H1 (cell line): ENCODE results near the gene NFKBIE. TPM values are rescaled to one million over a fixed set of nuclear protein-coding genes. Genes with fewer than 3 reads are reported as not detected.

Source experiments
- CBX5 ChIP-seq: fragments of 300-800, 300-1000 bp; sonication (generic); IDR thresholded peaks from 2 replicates; pipeline ENCODE4 v1.7.1; 2016; ENCODE audit warnings: antibody characterized with exemption, low read length, low read depth
- CBX8 ChIP-seq: fragments of 300-800, 300-1000 bp; sonication (generic); IDR thresholded peaks from 2 replicates; pipeline ENCODE4 v1.7.1; 2016; ENCODE audit warnings: low read depth, low read length, borderline replicate concordance
- CEBPB ChIP-seq: IDR thresholded peaks from 2 replicates; pipeline ENCODE4 v1.6.1; 2012; ENCODE audit warnings: low read depth, low read length
- CREB1 ChIP-seq: IDR thresholded peaks from 2 replicates; pipeline ENCODE4 v1.6.1; 2012; ENCODE audit warnings: inconsistent platforms
- E2F6 ChIP-seq: IDR thresholded peaks from 2 replicates; pipeline ENCODE4 v1.6.1; 2012; ENCODE audit warnings: inconsistent platforms
- JUN ChIP-seq: IDR thresholded peaks from 2 replicates; pipeline ENCODE4 v1.6.1; 2011; ENCODE audit warnings: low read depth, mild to moderate bottlenecking, improper control_type of control experiment, low read length
- KDM5A ChIP-seq: fragments of 200-600 bp; IDR thresholded peaks from 2 replicates; pipeline ENCODE4 v1.7.1; 2012; ENCODE audit warnings: mild to moderate bottlenecking, low read length, inconsistent platforms, mixed read lengths
- MAFK ChIP-seq: IDR thresholded peaks from 2 replicates; pipeline ENCODE4 v1.6.1; 2012; ENCODE audit warnings: low read depth, mild to moderate bottlenecking, improper control_type of control experiment, low read length
- MAX ChIP-seq: IDR thresholded peaks from 2 replicates; pipeline ENCODE4 v1.6.1; 2012; ENCODE audit warnings: inconsistent platforms
- NRF1 ChIP-seq: IDR thresholded peaks from 2 replicates; pipeline ENCODE4 v1.6.1; 2011; ENCODE audit warnings: mild to moderate bottlenecking, low read depth, low read length, improper control_type of control experiment
- RAD21 ChIP-seq, 2 experiments: IDR thresholded peaks in 1 of 2; conservative IDR thresholded peaks in 1 of 2; 2 replicates each; pipeline ENCODE4 v1.6.1; 2011; ENCODE audit warnings: low read depth in 2 of 2, low read length in 2 of 2, improper control_type of control experiment in 1 of 2, inconsistent platforms in 1 of 2, mild to moderate bottlenecking in 1 of 2, moderate library complexity in 1 of 2
- RNF2 ChIP-seq: fragments of 200-900, 300-1000 bp; sonication (generic); IDR thresholded peaks from 2 replicates; pipeline ENCODE4 v1.7.1; 2016; ENCODE audit warnings: borderline replicate concordance, low read depth, mild to moderate bottlenecking, antibody characterized with exemption, low read length; ENCODE audit not compliant: poor library complexity, severe bottlenecking; ENCODE audit errors: missing control alignments
- SIRT6 ChIP-seq: IDR thresholded peaks from one replicate; pipeline ENCODE4 v1.7.1; 2012; ENCODE audit warnings: low read length, inconsistent platforms
- SP1 ChIP-seq: IDR thresholded peaks from 2 replicates; pipeline ENCODE4 v1.6.1; 2011; ENCODE audit warnings: low read depth, low read length
- SP2 ChIP-seq: IDR thresholded peaks from 2 replicates; pipeline ENCODE4 v1.6.1; 2012; ENCODE audit warnings: mild to moderate bottlenecking, low read length, inconsistent platforms
- SUZ12 ChIP-seq: fragments of 200-600 bp; sonication (generic); IDR thresholded peaks from 2 replicates; pipeline ENCODE4 v1.6.1; 2012; ENCODE audit warnings: mild to moderate bottlenecking, inconsistent platforms, low read length, moderate library complexity, mixed read lengths
- TAF7 ChIP-seq: optimal IDR thresholded peaks from 2 replicates; pipeline ENCODE3; 2011; ENCODE audit warnings: low read depth, mild to moderate bottlenecking, inconsistent platforms, low read length, moderate library complexity, borderline replicate concordance
- TBP ChIP-seq: IDR thresholded peaks from 2 replicates; pipeline ENCODE4 v1.6.1; 2011; ENCODE audit warnings: low read depth, low read length, improper control_type of control experiment
- polyA plus RNA-seq, 7 experiments: library from polyadenylated mRNA; depleted of rRNA in 3 of 7; stranded (reverse) in 5 of 7; unstranded in 2 of 7; fragments of >200 nt in 5 of 7; fragments of 200-250 nt in 2 of 7; gene quantifications; 1 replicate in 5 of 7; 2 replicates in 1 of 7; 4 replicates in 1 of 7; pipeline versions ENCODE4 v1.2.1 to v1.2.3, GENCODE V29; 2011 to 2013; ENCODE audit warnings: missing spikeins in 2 of 7, mixed read lengths in 2 of 7
- total RNA-seq: library from RNA; stranded (reverse); fragmentation: NEBNext Ultra II Directional; extraction: Animal tissue kit (Norgen Biotek cat#: 25700); gene quantifications from 2 replicates; pipeline ENCODE4 v1.2.1, GENCODE V29; 2021

The NFKBIE gene
- total and polyA plus RNA-seq, 2 of the 8 experiments (the other 6 are each of a cell fraction or from before 2014, with no cell fraction given), result 13.5 to 19.2 TPM

GRCh38 chr6:44304282-44305199 lies 39.2 kb upstream of the NFKBIE start (continued):
- TF ChIP-seq RAD21 (IDR thresholded peaks at IDR 0.05 in 1 of 2, conservative IDR thresholded peaks at IDR 0.05 in 1 of 2; ENCODE audit: low read depth in 2 of 2, low read length in 2 of 2) (peak; percentile 72 to 77), NRF1 (no peak), TAF7 (no peak), SP2 (no peak), SUZ12 (no peak), SIRT6 (no peak), RNF2 (no peak), SP1 (no peak), TBP (no peak), MAX (0 out of 2 replicates have a peak, but pooled peaks have one; percentile 32), E2F6 (no peak), CEBPB (no peak), CREB1 (no peak), CBX8 (no peak), MAFK (peak; percentile 42; the same call in 1 of the 2 replicates), KDM5A (no peak), CBX5 (no peak), JUN (no peak)
